ENCODE results near the gene ABCB4. TPM values are rescaled to one million over a fixed set of nuclear protein-coding genes. Genes with fewer than 3 reads are reported as not detected.

Gene ABCB4
- total RNA-seq, 1 donor from 2014 or later = not detected

- intact Hi-C loops (cut with DNase I) = no loop called here
Observed at GRCh38 chr7:87361320-87361719, 114.2 kb downstream of the ABCB4 start.

GRCh38 chr7:87359366-87359765, 116.1 kb downstream of the ABCB4 start:
- no peak overlapping the region for H3K27ac ChIP-seq
- DNase-seq (ENCODE audit: low spot score in 2 of 2) = no peak
- H3K9me3 ChIP-seq = no peaks in the 10 kb centered on the region
- H3K36me3 ChIP-seq = peaks cover 10 to 27% of the 10 kb centered on the region in 2 donors
- TF ChIP-seq, protein P1, sequence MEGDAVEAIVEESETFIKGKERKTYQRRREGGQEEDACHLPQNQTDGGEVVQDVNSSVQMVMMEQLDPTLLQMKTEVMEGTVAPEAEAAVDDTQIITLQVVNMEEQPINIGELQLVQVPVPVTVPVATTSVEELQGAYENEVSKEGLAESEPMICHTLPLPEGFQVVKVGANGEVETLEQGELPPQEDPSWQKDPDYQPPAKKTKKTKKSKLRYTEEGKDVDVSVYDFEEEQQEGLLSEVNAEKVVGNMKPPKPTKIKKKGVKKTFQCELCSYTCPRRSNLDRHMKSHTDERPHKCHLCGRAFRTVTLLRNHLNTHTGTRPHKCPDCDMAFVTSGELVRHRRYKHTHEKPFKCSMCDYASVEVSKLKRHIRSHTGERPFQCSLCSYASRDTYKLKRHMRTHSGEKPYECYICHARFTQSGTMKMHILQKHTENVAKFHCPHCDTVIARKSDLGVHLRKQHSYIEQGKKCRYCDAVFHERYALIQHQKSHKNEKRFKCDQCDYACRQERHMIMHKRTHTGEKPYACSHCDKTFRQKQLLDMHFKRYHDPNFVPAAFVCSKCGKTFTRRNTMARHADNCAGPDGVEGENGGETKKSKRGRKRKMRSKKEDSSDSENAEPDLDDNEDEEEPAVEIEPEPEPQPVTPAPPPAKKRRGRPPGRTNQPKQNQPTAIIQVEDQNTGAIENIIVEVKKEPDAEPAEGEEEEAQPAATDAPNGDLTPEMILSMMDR (IDR thresholded peaks at IDR 0.05) = no peak
- H3K4me3 ChIP-seq = no peak overlapping the region
- no peaks in the 10 kb centered on the region for H3K27me3 ChIP-seq
- intact Hi-C loops (cut with DNase I) = no loop called here
- H3K4me1 ChIP-seq = no peaks in the 10 kb centered on the region

More at GRCh38 chr7:87361320-87361719, 114.2 kb downstream of the ABCB4 start:
- DNase-seq (ENCODE audit: low spot score in 2 of 2) = no peak
- TF ChIP-seq, protein P1 (IDR thresholded peaks at IDR 0.05) = no peak
- Histone ChIP-seq H3K27me3 (no peaks in the 10 kb centered on the region), H3K4me3 (no peak overlapping the region), H3K9me3 (no peaks in the 10 kb centered on the region), H3K36me3 (peaks cover 10 to 21% of the 10 kb centered on the region in 2 donors), H3K4me1 (no peaks in the 10 kb centered on the region), H3K27ac (no peak overlapping the region)

GRCh38 chr7:87356448-87356847, 119.0 kb downstream of the ABCB4 start:
- TF ChIP-seq, protein P1 (IDR thresholded peaks at IDR 0.05) = no peak
- peaks cover 12 to 27% of the 10 kb centered on the region in 2 donors for H3K36me3 ChIP-seq
- H3K9me3 ChIP-seq = no peaks in the 10 kb centered on the region
- DNase-seq (ENCODE audit: low spot score in 2 of 2) = no peak
- no peaks in the 10 kb centered on the region for H3K27me3 ChIP-seq
- no peak overlapping the region for H3K4me3 ChIP-seq
- intact Hi-C loops (cut with DNase I) = no loop called here
- H3K27ac ChIP-seq = no peak overlapping the region
- H3K4me1 ChIP-seq = no peaks in the 10 kb centered on the region

GRCh38 chr7:87354749-87355148, 120.7 kb downstream of the ABCB4 start:
- TF ChIP-seq, protein P1 (IDR thresholded peaks at IDR 0.05) = no peak
- H3K4me1 ChIP-seq = no peaks in the 10 kb centered on the region
- no peaks in the 10 kb centered on the region for H3K9me3 ChIP-seq
- H3K27me3 ChIP-seq = no peaks in the 10 kb centered on the region
- no peak overlapping the region for H3K4me3 ChIP-seq
- H3K27ac ChIP-seq = no peak overlapping the region
- DNase-seq (ENCODE audit: low spot score in 2 of 2) = no peak
- intact Hi-C loops (cut with DNase I) = no loop called here
- peaks cover 9 to 38% of the 10 kb centered on the region in 2 donors for H3K36me3 ChIP-seq

Other genes with a start within 250 kb of the ABCB4 start
- gene CROT, start 130.0 kb downstream of the ABCB4 start, total RNA-seq = 3.0 TPM
- 5.5 TPM for gene ABCB1, start 125.2 kb upstream of the ABCB4 start, total RNA-seq
- gene RUNDC3B, start 152.7 kb upstream of the ABCB4 start, total RNA-seq = 0.53 TPM

Measured in ascending aorta (tissue), 2 donors.